K562 (cell line): ENCODE measurements around the gene EMC10. TPM values are rescaled to one million over a fixed set of nuclear protein-coding genes. Genes with fewer than 3 reads are reported as not detected.

Experiments used
- ARHGAP35 ChIP-seq: fragments of 450-650 bp; IDR thresholded peaks from 2 replicates; pipeline ENCODE4 v1.6.1; 2018; ENCODE audit not compliant: partially characterized antibody
- BCOR ChIP-seq: fragments of 450-650 bp; IDR thresholded peaks from 2 replicates; pipeline ENCODE4 v1.6.1; 2016
- CBX2 ChIP-seq: fragments of 200-600 bp; sonication (generic); IDR thresholded peaks from one replicate; pipeline ENCODE4 v1.6.1; 2012; ENCODE audit warnings: mild to moderate bottlenecking, low read length, inconsistent platforms; ENCODE audit not compliant: insufficient read depth, poor library complexity, severe bottlenecking
- ERF ChIP-seq: fragments of 450-650 bp; formaldehyde crosslinking; IDR thresholded peaks from 2 replicates; pipeline ENCODE4 v1.4.0; 2020; ENCODE audit warnings: mild to moderate bottlenecking, mixed read lengths
- FOS ChIP-seq: IDR thresholded peaks from 3 replicates; pipeline ENCODE4 v1.6.1; 2011; ENCODE audit not compliant: insufficient read length; ENCODE audit errors: extremely low read depth
- FOXP1 ChIP-seq: sonication (generic); formaldehyde crosslinking; IDR thresholded peaks from 2 replicates; pipeline ENCODE4 v1.8.0; 2022; ENCODE audit warnings: mild to moderate bottlenecking, missing genetic modification reagents
- HDAC1 ChIP-seq, 2 experiments: fragments of 450-650 bp; IDR thresholded peaks; 2 replicates each; pipeline ENCODE4 v1.6.1; 2016 to 2017; ENCODE audit warnings: inconsistent platforms in 1 of 2, mild to moderate bottlenecking in 1 of 2, moderate library complexity in 1 of 2
- HDGF ChIP-seq: fragments of 450-650 bp; IDR thresholded peaks from 2 replicates; pipeline ENCODE4 v1.6.1; 2016
- LCOR ChIP-seq: sonication (generic); formaldehyde crosslinking; IDR thresholded peaks from 2 replicates; pipeline ENCODE4 v1.8.0; 2022; ENCODE audit warnings: mild to moderate bottlenecking, missing genetic modification reagents
- NFE2 ChIP-seq: IDR thresholded peaks from 2 replicates; pipeline ENCODE4 v1.6.1; 2014; ENCODE audit warnings: antibody characterized with exemption, low read depth
- NFE2L1 ChIP-seq: fragments of 450-650 bp; IDR thresholded peaks from 2 replicates; pipeline ENCODE4 v1.6.1; 2016; ENCODE audit warnings: missing genetic modification characterization, low read depth, mild to moderate bottlenecking, missing compliant biosample characterization, moderate library complexity, borderline replicate concordance
- NFXL1 ChIP-seq: fragments of 450-650 bp; formaldehyde crosslinking; IDR thresholded peaks from 2 replicates; pipeline ENCODE4 v1.4.0; 2021; ENCODE audit warnings: mild to moderate bottlenecking
- PYGO2 ChIP-seq: fragments of 450-650 bp; IDR thresholded peaks from 2 replicates; pipeline ENCODE4 v1.6.1; 2016; ENCODE audit warnings: mild to moderate bottlenecking, missing genetic modification characterization, moderate library complexity, missing compliant biosample characterization
- STAT5A ChIP-seq: IDR thresholded peaks from 2 replicates; pipeline ENCODE4 v1.6.1; 2012; ENCODE audit warnings: low read length, inconsistent platforms, borderline replicate concordance
- ZNF324 ChIP-seq: fragments of 250-450 bp; sonication (Bioruptor Pico); IDR thresholded peaks from 2 replicates; pipeline ENCODE4 v1.4.0; 2020; ENCODE audit warnings: mild to moderate bottlenecking
- ZNF589 ChIP-seq: fragments of 200-800 bp; sonication (Bioruptor generic); IDR thresholded peaks from 2 replicates; pipeline ENCODE4 v1.6.1; 2016; ENCODE audit warnings: low read depth, missing genetic modification characterization, missing compliant biosample characterization
- ZNF699 ChIP-seq: fragments of 250-450 bp; sonication (Bioruptor Pico); IDR thresholded peaks from 2 replicates; pipeline ENCODE4 v1.8.0; 2021; ENCODE audit warnings: mild to moderate bottlenecking, moderate library complexity; ENCODE audit not compliant: insufficient replicate concordance
- ZNF764 ChIP-seq: fragments of 250-450 bp; sonication (Bioruptor Pico); IDR thresholded peaks from 2 replicates; pipeline ENCODE4 v1.4.0; 2020; ENCODE audit warnings: low read depth, mild to moderate bottlenecking, moderate library complexity
- ZNF778 ChIP-seq: fragments of 450-650 bp; formaldehyde crosslinking; IDR thresholded peaks from 2 replicates; pipeline ENCODE4 v1.4.0; 2020; ENCODE audit warnings: mild to moderate bottlenecking, moderate library complexity
- polyA plus RNA-seq, 8 experiments: library from polyadenylated mRNA; depleted of rRNA in 4 of 8; stranded (reverse) in 5 of 8; unstranded in 3 of 8; fragments of >200 nt; fragmentation: Nextera tagmentation in 2 of 8; fragmentation: Illumina TruSeq in 1 of 8; extraction: Ambion mirVana in 2 of 8; extraction: Trizol in 1 of 8; gene quantifications; 2 replicates each; pipeline versions ENCODE4 v1.2.1 to v1.2.3, GENCODE V29; 2011 to 2014; ENCODE audit warnings: inconsistent platforms in 1 of 8, missing spikeins in 1 of 8
- total RNA-seq, 7 experiments: library from RNA; depleted of rRNA in 6 of 7; stranded (reverse); fragments of >200 nt in 6 of 7; fragmentation: Illumina TruSeq in 2 of 7; extraction: Trizol in 2 of 7; gene quantifications; 2 replicates each; pipeline versions ENCODE4 v1.2.1 to v1.2.3, GENCODE V29; 2011 to 2021; ENCODE audit warnings: low replicate concordance in 1 of 7
- TF ChIP-seq, protein P1 (sequence below): fragments of 450-650 bp; IDR thresholded peaks from 2 replicates; pipeline ENCODE4 v1.6.1; 2016; ENCODE audit warnings: mild to moderate bottlenecking
- TF ChIP-seq, protein P2 (sequence below): fragments of 250-450 bp; sonication (Bioruptor Pico); IDR thresholded peaks from 2 replicates; pipeline ENCODE4 v1.5.0; 2021
- TF ChIP-seq, protein P3 (sequence below): fragments of 450-650 bp; IDR thresholded peaks from 2 replicates; pipeline ENCODE4 v1.6.1; 2016

Gene EMC10
- total and polyA plus RNA-seq, 9 of the 15 experiments (the other 6 are each of a cell fraction or from before 2014, with no cell fraction given): 1.4 to 46.0 (median 13.1) TPM

DNA sequence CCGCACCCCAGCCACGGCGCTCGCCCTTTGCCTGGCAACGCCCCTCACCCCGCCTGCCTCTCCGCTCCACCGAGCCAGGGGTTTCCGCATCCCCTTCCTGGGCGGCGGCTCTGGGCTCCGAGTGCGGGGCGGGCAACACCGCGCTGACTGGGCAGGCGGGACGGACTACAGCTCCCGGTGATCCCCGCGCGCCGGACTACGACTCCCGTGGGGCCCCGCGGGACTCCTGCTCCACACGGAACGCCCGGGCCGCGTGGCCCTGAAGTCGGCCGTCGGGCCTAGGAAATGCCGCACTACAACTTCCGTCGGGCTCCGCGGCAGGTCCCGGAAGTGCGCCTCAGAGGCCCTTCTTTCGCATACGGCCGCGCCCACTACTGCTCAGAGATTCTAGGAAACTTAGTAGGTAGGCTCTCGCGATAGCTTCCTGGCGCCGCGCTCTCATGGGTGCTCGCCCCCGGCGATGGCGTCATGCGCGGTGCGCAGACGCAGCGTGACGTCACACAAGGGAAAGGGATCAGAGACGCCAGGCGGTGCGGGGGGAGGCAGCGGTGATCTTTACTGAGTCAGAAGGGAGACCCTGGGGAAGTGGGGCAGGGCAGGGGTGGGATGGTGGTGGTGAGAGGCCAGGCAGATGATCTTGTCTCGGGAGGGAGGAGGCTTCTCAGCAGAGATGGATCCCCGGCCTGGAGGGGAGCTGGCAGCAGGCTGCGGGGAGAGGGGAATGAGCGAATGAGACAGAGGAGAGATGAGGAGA, 34.9 kb downstream of the EMC10 start, which contains the start of gene JOSD2 (continued):
- TF ChIP-seq, protein P1, sequence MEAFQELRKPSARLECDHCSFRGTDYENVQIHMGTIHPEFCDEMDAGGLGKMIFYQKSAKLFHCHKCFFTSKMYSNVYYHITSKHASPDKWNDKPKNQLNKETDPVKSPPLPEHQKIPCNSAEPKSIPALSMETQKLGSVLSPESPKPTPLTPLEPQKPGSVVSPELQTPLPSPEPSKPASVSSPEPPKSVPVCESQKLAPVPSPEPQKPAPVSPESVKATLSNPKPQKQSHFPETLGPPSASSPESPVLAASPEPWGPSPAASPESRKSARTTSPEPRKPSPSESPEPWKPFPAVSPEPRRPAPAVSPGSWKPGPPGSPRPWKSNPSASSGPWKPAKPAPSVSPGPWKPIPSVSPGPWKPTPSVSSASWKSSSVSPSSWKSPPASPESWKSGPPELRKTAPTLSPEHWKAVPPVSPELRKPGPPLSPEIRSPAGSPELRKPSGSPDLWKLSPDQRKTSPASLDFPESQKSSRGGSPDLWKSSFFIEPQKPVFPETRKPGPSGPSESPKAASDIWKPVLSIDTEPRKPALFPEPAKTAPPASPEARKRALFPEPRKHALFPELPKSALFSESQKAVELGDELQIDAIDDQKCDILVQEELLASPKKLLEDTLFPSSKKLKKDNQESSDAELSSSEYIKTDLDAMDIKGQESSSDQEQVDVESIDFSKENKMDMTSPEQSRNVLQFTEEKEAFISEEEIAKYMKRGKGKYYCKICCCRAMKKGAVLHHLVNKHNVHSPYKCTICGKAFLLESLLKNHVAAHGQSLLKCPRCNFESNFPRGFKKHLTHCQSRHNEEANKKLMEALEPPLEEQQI: no peak
- peak; percentile 74 for TF ChIP-seq STAT5A
- no peak for TF ChIP-seq CBX2
- TF ChIP-seq HDGF: no peak
- TF ChIP-seq ERF (CRISPR knock-in tag): 0 out of 2 replicates have a peak, but pooled peaks have one; percentile 10
- no peak for TF ChIP-seq ZNF324 (CRISPR knock-in tag)
- no peak for TF ChIP-seq ZNF699 (CRISPR knock-in tag)
- TF ChIP-seq FOXP1: peak; percentile 73; the same call in 1 of the 2 replicates
- peak; percentile 72 for TF ChIP-seq BCOR
- TF ChIP-seq, protein P2, sequence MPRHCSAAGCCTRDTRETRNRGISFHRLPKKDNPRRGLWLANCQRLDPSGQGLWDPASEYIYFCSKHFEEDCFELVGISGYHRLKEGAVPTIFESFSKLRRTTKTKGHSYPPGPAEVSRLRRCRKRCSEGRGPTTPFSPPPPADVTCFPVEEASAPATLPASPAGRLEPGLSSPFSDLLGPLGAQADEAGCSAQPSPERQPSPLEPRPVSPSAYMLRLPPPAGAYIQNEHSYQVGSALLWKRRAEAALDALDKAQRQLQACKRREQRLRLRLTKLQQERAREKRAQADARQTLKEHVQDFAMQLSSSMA (CRISPR knock-in tag): no peak
- TF ChIP-seq ZNF589 (CRISPR knock-in tag): no peak
- TF ChIP-seq ARHGAP35: peak; percentile 93
- no peak for TF ChIP-seq ZNF778
- TF ChIP-seq NFE2: no peak; the same call in 1 of the 2 replicates
- peak; percentile 44; the same call in 1 of the 2 replicates for TF ChIP-seq LCOR
- no peak for TF ChIP-seq ZNF764 (CRISPR knock-in tag)
- TF ChIP-seq PYGO2 (tag): no peak
- no peak for TF ChIP-seq NFXL1 (CRISPR knock-in tag)
- TF ChIP-seq FOS: no peak
- peak in 1 of 2 experiments; percentile 55; a peak in 2 of 4 replicates for TF ChIP-seq HDAC1 (IDR thresholded peaks at IDR 0.05)
- TF ChIP-seq, protein P3, sequence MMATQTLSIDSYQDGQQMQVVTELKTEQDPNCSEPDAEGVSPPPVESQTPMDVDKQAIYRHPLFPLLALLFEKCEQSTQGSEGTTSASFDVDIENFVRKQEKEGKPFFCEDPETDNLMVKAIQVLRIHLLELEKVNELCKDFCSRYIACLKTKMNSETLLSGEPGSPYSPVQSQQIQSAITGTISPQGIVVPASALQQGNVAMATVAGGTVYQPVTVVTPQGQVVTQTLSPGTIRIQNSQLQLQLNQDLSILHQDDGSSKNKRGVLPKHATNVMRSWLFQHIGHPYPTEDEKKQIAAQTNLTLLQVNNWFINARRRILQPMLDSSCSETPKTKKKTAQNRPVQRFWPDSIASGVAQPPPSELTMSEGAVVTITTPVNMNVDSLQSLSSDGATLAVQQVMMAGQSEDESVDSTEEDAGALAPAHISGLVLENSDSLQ: no peak
- no peak for TF ChIP-seq NFE2L1
